ENCODE results near the gene FREM2.

FREM2 gene

GRCh38 chr13:38763446-38764381 is 76.8 kb downstream of the FREM2 start:
- DNase-seq (ENCODE audit: low read depth) = no peak

GRCh38 chr13:38766799-38767198 is 79.9 kb downstream of the FREM2 start:
- no peak for DNase-seq (ENCODE audit: low read depth)

GRCh38 chr13:38767506-38768265 is 80.8 kb downstream of the FREM2 start:
- DNase-seq (ENCODE audit: low read depth) = no peak

- DNase-seq (ENCODE audit: low read depth) = no peak
These were observed 82.6 kb downstream of the FREM2 start for GRCh38 chr13:38769526-38769925.

- DNase-seq (ENCODE audit: low read depth) = no peak
These were observed 88.2 kb downstream of the FREM2 start for GRCh38 chr13:38775085-38775484.

GRCh38 chr13:38777347-38778119 is 90.7 kb downstream of the FREM2 start:
- no peak for DNase-seq (ENCODE audit: low read depth)

- DNase-seq (ENCODE audit: low read depth) = no peak
These were observed 94.7 kb downstream of the FREM2 start for GRCh38 chr13:38781539-38781938.

- DNase-seq (ENCODE audit: low read depth) = no peak
These were observed 97.4 kb downstream of the FREM2 start for GRCh38 chr13:38784036-38784880.

- DNase-seq (ENCODE audit: low read depth) = no peak
These were observed 98.2 kb downstream of the FREM2 start for GRCh38 chr13:38785042-38785441.

- DNase-seq (ENCODE audit: low read depth) = no peak
These were observed 98.6 kb downstream of the FREM2 start for GRCh38 chr13:38785490-38785889.

- no peak for DNase-seq (ENCODE audit: low read depth)
These were observed 100.7 kb downstream of the FREM2 start for GRCh38 chr13:38787550-38787949.

GRCh38 chr13:38796890-38797289 is 110.0 kb downstream of the FREM2 start:
- no peak for DNase-seq (ENCODE audit: low read depth)

GRCh38 chr13:38803531-38803930 is 116.7 kb downstream of the FREM2 start:
- no peak for DNase-seq (ENCODE audit: low read depth)

GRCh38 chr13:38804061-38804460 is 117.2 kb downstream of the FREM2 start:
- DNase-seq (ENCODE audit: low read depth) = no peak

GRCh38 chr13:38804536-38804935 is 117.7 kb downstream of the FREM2 start:
- DNase-seq (ENCODE audit: low read depth) = no peak

GRCh38 chr13:38814331-38814730 is 127.5 kb downstream of the FREM2 start:
- DNase-seq (ENCODE audit: low read depth) = no peak

- DNase-seq (ENCODE audit: low read depth) = no peak
These were observed 132.2 kb downstream of the FREM2 start for GRCh38 chr13:38819053-38819452.

- no peak for DNase-seq (ENCODE audit: low read depth)
These were observed 132.7 kb downstream of the FREM2 start for GRCh38 chr13:38819596-38819995.

GRCh38 chr13:38821770-38822551 is 135.1 kb downstream of the FREM2 start:
- no peak for DNase-seq (ENCODE audit: low read depth)

GRCh38 chr13:38824342-38824741 is 137.5 kb downstream of the FREM2 start:
- no peak for DNase-seq (ENCODE audit: low read depth)
